Bronchial epithelial cell (primary cell): ENCODE results near the gene CC2D1A. TPM values are rescaled to one million over a fixed set of nuclear protein-coding genes. Genes with fewer than 3 reads are reported as not detected.

Experiments used
- DNase-seq: peaks from one replicate; pipeline ENCODE4 v3.0.0-alpha.2; 2010; ENCODE audit warnings: low read depth
- FAIRE-seq: peaks from 2 replicates; lab custom pipeline; 2011; peaks lifted over from hg19 to GRCh38; lab: Jason Lieb, UNC
- H3K27me3 ChIP-seq: 2 replicates; pipeline ENCODE4 v1.5.1; 2011; ENCODE audit warnings: low read length; ENCODE audit not compliant: control insufficient read depth, insufficient read depth
- H3K36me3 ChIP-seq: 2 replicates; pipeline ENCODE4 v1.5.1; 2011; ENCODE audit warnings: low read length; ENCODE audit not compliant: control insufficient read depth, insufficient read depth
- H3K4me3 ChIP-seq: 2 replicates; pipeline ENCODE4 v1.5.1; 2011; ENCODE audit warnings: mild to moderate bottlenecking, low read depth, low read length, control low read depth
- CTCF ChIP-seq: IDR thresholded peaks from 2 replicates; pipeline ENCODE4 v1.5.1; 2011; ENCODE audit warnings: mild to moderate bottlenecking, moderate library complexity, low read length, control low read depth, inconsistent platforms; ENCODE audit not compliant: insufficient read depth, severe bottlenecking
- total RNA-seq: library from RNA; depleted of rRNA; stranded (reverse); fragments of >200 nt; gene quantifications from 2 replicates; pipeline ENCODE4 v1.2.1, GENCODE V29; 2014

Gene CC2D1A
- total RNA-seq, 1 donor from 2014 or later = 6.8 TPM

GRCh38 chr19:13868663-13869062, 37.3 kb upstream of the CC2D1A start:
- H3K36me3 ChIP-seq = no peaks in the 10 kb centered on the region
- no peak overlapping the region for H3K4me3 ChIP-seq

GRCh38 chr19:13869281-13869680, 36.7 kb upstream of the CC2D1A start:
- TF ChIP-seq CTCF = no peak
- H3K4me3 ChIP-seq = no peak overlapping the region
- FAIRE-seq (no peak), DNase-seq (no peak)
- H3K27me3 ChIP-seq = peaks cover 9% of the 10 kb centered on the region
- no peaks in the 10 kb centered on the region for H3K36me3 ChIP-seq

More at GRCh38 chr19:13868663-13869062, 37.3 kb upstream of the CC2D1A start:
- no peak for TF ChIP-seq CTCF
- DNase-seq (no peak), FAIRE-seq (peak; percentile 62)
- H3K27me3 ChIP-seq = peaks cover 9% of the 10 kb centered on the region

- no peak overlapping the region for H3K4me3 ChIP-seq
- no peak for FAIRE-seq
- no peak for TF ChIP-seq CTCF
- no peaks in the 10 kb centered on the region for H3K36me3 ChIP-seq
- H3K27me3 ChIP-seq = peaks cover 9% of the 10 kb centered on the region
- DNase-seq = no peak
Observed at GRCh38 chr19:13870873-13871272, 35.1 kb upstream of the CC2D1A start.

GRCh38 chr19:13872339-13872694, 33.7 kb upstream of the CC2D1A start:
- no peak for FAIRE-seq

GRCh38 chr19:13872695-13873389, 33.2 kb upstream of the CC2D1A start:
- FAIRE-seq (no peak), DNase-seq (no peak)
- H3K36me3 ChIP-seq = no peaks in the 10 kb centered on the region
- H3K27me3 ChIP-seq = peaks cover 2% of the 10 kb centered on the region
- peak overlapping the region; percentile 28 for H3K4me3 ChIP-seq
- peak; percentile 32 for TF ChIP-seq CTCF

More at GRCh38 chr19:13872339-13872694, 33.7 kb upstream of the CC2D1A start:
- no peaks in the 10 kb centered on the region for H3K36me3 ChIP-seq
- TF ChIP-seq CTCF = no peak
- H3K4me3 ChIP-seq = no peak overlapping the region
- peaks cover 2% of the 10 kb centered on the region for H3K27me3 ChIP-seq
- no peak for DNase-seq

GRCh38 chr19:13873834-13874515, 32.0 kb upstream of the CC2D1A start:
- TF ChIP-seq CTCF = no peak
- H3K36me3 ChIP-seq = no peaks in the 10 kb centered on the region
- peaks cover 2% of the 10 kb centered on the region for H3K27me3 ChIP-seq
- H3K4me3 ChIP-seq = no peak overlapping the region
- FAIRE-seq (no peak), DNase-seq (no peak)
